HG03439 (cell line): ENCODE measurements around the gene PARD6A.

Experiments used
- ATAC-seq: cut with Tn5 transposase; IDR thresholded peaks from one replicate; pipeline ENCODE4 v1.9.1; 2021; ENCODE audit warnings: mild to moderate bottlenecking, moderate library complexity; ENCODE audit not compliant: unreplicated experiment

The PARD6A gene, protein sequence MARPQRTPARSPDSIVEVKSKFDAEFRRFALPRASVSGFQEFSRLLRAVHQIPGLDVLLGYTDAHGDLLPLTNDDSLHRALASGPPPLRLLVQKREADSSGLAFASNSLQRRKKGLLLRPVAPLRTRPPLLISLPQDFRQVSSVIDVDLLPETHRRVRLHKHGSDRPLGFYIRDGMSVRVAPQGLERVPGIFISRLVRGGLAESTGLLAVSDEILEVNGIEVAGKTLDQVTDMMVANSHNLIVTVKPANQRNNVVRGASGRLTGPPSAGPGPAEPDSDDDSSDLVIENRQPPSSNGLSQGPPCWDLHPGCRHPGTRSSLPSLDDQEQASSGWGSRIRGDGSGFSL

DNA sequence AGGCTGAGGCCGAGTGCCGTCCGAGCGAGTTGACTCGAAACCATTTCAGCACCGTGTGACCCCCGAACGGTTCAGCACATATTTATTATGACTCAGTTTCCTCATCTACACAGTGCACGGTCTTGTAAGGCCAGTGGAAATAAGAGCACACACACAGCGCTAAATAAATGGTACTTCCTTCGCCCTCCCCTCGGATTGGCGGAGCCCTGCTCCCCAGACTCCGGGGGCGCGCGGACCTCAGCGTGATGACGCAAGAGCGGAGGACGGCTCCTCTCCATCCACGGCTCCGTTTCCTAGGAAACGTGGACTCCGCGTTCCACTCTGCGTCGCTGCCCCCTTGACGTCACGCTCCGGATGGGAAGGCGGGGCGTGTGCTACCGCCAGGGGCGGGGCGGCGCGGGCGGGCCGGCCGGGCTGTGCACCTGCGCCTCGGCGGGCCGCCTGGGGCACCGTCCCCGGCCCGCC is at the start of gene PARD6A:
Gene PARD6A (plus strand): TSS at position 397 of the 465 bp plus-strand sequence. CDS start 79 bp downstream, outside the sequence.
- peak; percentile 77 for ATAC-seq

DNA sequence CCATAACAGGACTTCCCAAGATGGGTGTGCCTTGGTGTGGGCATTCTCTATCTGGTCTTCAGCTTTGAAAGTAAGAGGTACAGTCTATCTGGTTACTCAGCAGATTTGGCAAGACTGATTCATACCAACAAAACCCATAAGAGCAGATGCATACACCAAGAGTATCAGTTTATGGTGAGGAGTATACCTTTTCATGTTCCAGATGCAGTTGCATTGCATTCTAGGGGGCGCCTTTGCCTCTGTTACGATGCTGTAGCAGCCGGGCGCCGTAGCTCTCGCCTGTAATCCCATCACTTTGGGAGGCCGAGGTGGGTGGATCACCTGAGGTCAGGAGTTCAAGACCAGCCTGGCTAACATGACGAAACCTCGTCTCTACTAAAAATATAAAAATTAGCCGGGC is 47.0 kb upstream of the PARD6A start:
- no peak for ATAC-seq

DNA sequence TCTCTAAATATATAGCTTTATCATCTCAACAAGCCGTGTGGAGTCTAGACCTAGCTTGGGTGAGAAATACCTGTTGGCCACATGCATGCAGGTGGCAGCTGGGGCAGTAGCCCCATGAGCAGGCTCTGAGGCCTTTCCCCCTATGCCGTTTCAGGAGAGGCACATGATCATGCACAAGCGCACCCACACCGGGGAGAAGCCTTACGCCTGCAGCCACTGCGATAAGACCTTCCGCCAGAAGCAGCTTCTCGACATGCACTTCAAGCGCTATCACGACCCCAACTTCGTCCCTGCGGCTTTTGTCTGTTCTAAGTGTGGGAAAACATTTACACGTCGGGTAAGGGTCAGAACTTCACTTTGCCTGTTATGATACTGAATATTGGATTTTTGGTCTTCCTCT is 32.5 kb upstream of the PARD6A start:
- ATAC-seq, result no peak

DNA sequence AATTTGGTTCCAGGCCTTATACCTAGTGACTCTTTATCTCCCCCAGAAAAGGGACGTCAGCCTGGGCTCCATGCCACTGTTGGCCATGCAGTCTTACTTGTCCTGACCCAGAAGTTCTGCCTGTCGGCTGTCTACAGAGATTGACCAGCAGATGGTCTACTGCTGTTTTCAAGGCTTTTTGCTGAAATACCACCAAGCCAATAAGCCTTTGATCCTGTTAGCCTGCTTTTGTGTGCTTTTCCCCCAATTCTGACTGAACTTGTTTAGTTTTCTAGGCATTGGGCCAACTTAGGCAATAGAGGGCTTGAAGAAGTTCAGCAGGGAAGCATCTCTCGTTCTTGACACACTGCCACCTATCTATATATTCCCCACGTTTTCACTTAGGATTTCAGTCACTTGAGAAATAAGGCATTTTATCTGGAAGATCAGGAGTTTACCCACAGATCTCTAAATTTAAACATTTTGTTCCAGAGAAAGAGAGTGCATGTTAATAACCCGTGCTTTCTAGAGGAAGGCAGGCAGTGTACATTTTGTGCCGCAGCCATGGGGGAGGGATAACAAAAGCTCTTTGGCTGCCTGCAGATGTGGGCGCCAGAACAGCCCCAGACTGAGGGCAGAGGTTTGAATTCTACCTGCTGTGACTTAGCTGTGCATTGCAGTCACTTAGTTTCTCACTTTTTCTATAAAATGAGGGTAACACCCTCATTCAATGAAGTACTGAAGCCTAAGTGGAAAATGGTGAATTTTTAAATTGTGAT is 28.2 kb upstream of the PARD6A start:
- no peak for ATAC-seq

DNA sequence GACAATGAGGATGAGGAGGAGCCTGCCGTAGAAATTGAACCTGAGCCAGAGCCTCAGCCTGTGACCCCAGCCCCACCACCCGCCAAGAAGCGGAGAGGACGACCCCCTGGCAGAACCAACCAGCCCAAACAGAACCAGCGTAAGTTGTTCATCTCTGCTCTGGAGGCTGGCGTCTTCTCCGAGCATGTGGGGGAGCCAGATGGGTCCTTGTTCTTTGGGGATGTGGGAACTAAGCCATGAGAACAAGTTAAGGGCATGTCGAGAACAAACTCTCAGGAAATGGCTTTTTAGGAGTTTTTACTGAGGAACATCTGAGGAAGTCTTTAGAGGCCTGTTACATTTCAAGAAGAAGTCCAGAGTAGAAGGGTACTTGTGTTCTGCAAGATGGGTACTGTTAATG is 24.0 kb upstream of the PARD6A start:
- no peak for ATAC-seq

DNA sequence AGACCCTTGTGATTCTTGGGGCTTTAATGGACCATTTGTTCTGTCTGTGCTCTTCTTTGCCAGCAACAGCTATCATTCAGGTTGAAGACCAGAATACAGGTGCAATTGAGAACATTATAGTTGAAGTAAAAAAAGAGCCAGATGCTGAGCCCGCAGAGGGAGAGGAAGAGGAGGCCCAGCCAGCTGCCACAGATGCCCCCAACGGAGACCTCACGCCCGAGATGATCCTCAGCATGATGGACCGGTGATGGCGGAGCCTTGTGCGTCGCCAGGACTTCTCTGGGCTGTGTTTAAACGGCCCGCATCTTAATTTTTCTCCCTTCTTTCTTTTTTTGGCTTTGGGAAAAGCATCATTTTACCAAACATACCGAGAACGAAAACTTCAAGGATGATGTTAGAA is 23.1 kb upstream of the PARD6A start:
- ATAC-seq, result no peak

DNA sequence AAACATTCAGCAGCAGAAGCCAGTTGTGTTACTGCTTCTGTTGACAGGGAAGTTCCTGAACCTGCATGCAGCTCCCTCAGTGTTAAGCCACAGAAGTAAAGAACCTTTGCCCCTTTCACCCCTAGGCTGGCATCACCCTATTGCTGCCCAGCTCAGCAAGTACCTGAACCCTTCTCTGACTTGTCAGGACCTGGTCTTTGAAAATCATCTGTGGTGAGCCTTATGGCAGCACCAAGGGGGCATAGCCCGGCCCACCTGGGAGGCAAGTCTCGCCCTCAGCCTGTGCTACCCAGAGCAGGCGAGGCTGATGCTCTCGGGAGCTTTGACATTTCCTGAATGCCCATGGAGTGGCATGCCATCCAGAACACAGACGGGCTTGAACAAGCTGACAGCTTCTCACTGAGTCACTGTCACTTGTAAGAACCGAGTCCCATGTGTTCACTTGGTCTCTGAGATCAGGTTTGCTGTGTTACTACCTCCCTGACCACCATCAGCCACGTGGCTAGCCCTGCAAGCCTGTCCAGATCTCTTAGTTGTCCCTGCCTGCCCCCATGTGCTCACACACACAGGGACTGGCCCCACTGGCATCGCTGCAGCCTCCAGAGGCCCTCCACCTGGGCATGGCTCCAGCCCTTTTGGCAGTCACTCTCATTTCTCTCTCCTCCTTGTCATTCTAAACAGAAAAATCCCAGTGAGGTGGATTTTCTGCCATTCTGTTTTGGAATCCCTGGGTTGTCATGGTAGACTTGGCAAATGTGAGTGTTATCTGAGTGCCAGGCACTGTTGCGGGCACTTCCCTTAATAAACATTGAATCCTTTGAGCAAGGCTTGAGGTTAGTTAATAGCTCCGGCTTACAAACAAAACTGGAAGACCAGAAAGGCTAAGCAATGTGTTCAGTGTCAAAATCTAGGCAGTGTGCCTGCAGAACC is 18.7 kb upstream of the PARD6A start:
- no peak for ATAC-seq

DNA sequence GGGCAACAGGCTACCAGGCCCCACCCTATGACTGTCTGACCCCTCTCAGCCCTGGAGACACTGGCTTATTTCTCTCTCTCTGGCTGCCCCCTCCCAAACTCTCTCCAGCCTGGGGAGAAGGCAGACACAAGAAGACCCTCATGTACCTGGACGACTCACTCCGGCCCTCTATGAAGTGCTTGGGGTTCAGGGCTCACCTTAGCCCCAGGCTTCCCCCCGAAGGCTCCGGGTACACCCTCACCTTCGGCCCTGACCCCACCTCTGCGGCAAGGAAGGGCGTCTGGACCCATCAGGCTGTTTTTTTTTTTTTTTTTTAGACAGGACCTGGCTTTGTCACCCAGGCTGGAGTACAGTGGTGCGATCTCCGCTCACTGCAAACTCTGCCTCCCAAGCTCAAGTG is 16.7 kb upstream of the PARD6A start:
- ATAC-seq, result no peak

DNA sequence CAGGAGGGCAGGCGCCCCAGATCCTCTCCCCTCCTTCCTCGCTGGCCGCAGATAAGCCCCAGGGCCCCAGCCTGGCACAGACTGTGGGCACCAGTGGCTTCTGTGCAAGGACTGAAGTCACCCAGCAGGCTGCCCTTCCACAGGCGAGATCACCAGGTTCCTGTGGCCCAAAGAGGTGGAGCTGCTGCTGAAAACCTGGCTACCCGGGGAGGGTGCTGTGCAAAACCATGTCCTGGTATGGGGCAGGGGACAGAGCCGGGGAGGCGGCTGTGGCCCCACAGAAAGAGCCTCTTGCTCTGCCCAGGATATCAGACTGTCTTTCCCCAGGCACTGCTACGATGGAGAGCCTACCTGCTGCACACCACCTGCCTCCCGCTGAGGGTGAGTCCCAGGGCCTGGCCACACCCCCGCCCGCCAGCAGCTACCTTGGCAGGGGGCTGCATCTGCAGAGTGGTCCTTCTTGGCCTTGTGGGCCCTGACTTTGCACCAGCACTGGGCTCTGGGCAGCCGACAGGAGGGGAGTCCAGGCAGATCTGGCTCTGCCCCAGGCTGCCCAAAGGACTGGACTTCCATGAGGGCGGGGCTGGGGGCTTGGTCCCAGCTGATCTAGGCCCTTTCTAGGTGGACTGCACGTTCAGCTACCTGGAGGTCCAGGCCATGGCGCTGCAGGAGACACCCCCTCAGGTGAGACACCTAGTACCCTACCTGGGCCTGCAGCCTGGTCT is 15.2 kb upstream of the PARD6A start:
- ATAC-seq, result no peak

DNA sequence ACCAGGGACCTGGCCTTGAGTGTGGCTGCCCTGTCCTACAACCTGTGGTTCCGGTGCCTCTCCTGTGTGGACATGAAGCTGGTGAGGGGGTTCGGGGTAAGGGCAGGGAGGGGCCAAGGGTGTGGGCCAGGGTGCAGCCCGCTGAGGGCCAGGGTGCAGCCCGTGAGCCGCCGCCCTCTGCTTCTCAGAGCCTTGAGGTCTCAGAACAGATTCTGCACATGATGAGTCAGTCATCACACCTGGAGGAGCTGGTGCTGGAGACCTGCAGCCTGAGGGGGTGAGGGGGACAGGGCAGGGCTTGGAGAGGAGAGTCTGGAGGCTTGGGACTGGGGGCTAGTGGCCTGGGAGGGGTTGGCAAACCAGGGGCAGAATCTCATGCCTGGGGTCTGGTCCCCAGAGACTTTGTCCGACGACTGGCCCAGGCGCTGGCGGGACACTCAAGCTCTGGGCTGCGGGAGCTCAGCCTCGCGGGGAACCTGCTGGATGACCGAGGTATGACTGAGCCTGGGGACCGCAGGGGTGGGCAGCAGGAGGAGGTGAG is 13.6 kb upstream of the PARD6A start:
- ATAC-seq, result no peak

DNA sequence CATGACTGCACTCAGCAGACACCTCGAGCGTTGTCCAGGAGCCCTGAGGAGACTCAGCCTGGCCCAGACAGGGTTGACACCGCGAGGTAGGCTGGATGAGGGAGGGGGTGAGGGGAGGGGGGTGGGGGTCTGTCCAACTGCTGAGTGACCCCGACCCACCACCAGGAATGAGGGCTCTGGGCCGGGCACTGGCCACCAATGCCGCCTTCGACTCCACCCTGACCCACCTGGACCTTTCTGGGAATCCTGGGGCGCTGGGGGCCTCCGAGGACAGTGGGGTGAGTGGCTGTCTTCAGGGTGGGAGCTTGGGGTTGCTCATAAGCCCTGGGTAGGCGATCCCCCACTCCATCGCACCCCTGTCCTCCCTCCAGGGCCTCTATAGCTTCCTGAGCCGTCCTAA is 13.1 kb upstream of the PARD6A start:
- no peak for ATAC-seq

DNA sequence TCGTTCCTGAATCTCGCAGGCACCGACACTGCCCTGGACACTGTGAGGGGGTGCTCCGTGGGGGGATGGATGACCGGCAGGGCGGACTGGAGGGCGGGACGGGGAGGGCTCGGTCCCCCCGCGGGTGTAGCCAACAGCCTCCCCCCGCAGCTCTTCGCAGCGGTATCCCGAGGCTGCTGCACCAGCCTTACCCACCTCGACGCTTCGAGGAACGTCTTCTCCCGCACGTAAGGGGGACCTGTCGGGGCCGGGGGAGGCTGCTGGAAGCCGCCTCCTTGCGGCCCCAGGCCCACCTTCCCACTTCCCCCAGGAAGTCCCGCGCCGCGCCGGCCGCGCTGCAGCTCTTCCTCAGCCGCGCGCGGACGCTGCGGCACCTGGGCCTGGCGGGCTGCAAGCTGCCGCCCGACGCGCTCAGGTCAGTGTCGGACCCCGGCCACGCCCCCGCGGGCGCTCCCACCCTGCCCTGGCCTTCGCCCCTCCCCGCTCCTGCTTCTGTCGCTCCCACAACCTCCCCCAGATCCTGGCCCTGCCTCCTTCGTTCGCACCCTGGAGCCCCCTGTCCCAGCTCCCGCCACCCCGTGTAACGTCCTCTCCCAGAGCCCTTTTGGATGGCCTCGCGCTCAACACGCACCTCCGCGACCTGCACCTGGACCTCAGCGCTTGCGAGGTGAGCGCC is 12.5 kb upstream of the PARD6A start:
- ATAC-seq, result no peak

DNA sequence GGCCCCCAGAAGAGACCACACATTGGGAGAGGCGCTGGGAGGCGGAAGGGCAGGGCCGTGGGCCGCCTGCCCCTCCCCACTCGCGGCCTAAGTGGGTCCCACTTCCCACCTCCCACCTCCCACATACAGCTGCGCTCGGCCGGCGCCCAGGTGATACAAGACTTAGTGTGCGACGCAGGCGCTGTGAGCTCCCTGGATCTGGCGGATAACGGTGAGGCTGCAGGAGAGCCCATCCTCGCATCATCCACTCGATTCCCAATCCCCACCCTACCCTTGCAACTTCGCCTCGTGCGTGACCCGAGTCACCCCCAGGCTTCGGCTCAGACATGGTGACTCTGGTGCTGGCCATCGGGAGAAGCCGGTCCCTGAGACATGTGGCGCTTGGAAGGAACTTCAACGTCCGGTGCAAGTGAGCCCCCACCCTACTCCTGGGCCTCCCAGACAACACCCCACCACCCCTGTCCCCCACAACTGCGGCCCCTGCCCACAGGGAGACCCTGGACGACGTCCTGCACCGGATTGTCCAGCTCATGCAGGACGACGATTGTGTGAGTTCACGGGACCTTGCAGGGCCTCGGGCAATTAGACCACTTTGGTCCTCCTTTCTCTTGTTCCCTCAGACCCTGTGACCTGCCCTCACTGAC is 11.9 kb upstream of the PARD6A start:
- no peak for ATAC-seq

DNA sequence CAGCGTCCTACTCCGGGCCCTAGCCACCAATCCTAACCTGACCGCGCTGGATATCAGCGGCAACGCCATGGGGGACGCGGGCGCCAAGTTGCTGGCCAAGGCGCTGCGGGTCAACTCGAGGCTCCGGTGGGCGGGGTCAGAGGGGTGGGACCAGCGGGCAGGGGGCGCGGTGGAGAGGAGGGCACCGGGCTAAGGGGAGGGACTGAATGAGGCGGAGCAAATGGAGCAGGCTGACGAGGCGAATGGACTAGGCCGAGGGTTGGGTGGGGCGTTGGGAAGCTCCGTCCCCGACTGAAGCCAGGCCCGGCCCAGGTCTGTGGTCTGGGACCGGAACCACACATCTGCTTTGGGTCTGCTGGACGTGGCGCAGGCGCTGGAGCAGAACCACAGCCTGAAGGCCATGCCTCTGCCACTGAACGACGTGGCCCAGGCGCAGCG is 11.2 kb upstream of the PARD6A start:
- ATAC-seq, result no peak

DNA sequence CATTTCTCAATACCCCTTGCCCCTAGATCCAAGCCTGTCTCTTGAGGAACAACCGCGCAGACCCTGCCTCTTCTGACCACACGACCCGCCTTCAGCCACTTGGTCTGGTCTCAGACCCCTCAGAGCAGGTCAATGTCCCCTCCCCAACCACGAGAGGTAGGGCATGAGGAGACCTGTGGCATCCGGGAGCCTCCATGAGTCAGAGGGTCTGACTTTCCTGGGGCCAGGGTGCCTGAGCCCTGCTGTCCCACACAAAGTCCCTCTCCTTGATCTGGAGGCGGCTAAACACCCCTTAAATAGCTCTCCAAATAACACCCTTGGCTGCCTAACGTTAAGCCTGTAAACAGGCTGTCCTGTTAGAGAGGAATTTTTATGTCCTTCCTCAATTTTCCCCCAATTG is 10.7 kb upstream of the PARD6A start:
- no peak for ATAC-seq

DNA sequence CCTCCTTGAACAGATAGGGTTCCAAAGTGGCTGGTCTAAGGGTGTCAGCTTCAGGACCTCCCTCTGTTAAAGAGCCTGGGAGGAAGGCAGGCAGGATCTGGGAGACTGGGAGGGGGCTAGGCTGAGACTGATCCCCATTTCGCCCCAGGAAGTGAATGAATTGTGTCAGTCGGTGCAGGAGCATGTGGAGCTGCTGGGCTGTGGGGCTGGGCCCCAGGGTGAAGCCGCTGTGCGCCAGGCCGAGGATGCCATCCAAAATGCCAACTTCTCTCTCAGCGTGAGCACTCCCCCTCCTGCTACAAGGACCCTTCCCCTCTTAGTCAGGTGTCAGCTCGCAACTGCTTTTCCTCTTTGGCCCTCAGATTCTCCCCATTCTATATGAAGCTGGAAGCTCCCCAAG is 9.7 kb upstream of the PARD6A start:
- ATAC-seq, result no peak

DNA sequence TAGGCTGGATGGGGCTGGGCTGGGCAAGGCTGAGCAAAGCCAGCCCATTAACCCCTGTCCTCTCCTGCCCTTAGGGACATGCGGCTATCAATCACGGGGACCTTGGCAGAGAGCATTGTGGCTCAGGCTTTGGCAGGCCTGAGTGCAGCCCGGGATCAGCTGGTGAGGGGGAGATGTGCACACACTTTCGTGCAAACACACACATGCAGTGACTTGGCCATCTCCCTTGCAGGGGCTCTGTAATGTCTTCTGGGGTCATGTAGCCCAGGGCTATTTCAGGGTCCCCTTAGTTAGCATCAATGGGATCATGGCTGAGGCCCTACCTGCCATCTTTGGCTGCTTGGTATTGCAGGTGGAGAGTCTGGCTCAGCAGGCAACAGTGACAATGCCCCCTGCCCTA is 8.9 kb upstream of the PARD6A start:
- ATAC-seq, result no peak

DNA sequence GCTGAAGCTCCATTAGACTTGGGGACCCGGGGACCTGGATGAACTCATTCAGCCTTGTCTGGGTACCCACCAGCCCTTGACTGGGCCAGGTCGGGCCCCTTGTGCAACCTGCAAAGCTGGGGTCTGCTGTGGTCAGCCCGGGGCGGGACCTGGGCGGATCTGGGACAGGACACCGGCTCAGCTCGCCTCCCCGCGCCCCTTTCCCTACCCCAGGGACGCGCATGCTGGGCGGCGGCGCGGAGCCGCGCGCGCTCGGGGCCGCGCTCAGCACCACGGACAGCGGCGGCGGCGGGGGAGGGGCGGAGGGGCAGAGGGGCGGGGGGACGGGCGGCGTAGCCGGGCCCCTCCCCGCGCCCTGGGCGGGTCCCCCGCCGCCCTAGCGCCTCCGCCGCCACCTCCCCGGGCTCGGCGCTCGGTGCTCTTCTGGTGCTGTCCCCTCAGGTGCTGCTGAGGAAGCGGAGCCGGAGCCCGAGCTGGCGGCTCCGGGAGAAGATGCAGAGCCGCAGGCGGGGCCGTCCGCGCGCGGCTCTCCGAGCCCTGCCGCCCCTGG is 8.1 kb upstream of the PARD6A start:
- no peak for ATAC-seq
